LNCAP (cell line): ENCODE measurements around the gene SLX4IP.

Experiments used
- CTCF ChIP-seq: fragments of 450-650 bp; IDR thresholded peaks from 2 replicates; pipeline ENCODE4 v1.5.1; 2017; ENCODE audit warnings: mild to moderate bottlenecking

The SLX4IP gene

GRCh38 chr20:10404023-10404628, 31.0 kb upstream of the SLX4IP start:
- no peak for TF ChIP-seq CTCF

- no peak for TF ChIP-seq CTCF
Observed at GRCh38 chr20:10404959-10405530, 30.1 kb upstream of the SLX4IP start.

- TF ChIP-seq CTCF, result no peak
Observed at GRCh38 chr20:10408108-10408813, 26.8 kb upstream of the SLX4IP start.

GRCh38 chr20:10411673-10412072, 23.4 kb upstream of the SLX4IP start:
- no peak for TF ChIP-seq CTCF

- TF ChIP-seq CTCF, result peak; percentile 35; the same call in 1 of the 2 replicates
Observed at GRCh38 chr20:10412591-10413408, 22.3 kb upstream of the SLX4IP start.

GRCh38 chr20:10415013-10415650, 20.0 kb upstream of the SLX4IP start:
- TF ChIP-seq CTCF, result no peak

GRCh38 chr20:10419550-10420133, 15.5 kb upstream of the SLX4IP start:
- no peak for TF ChIP-seq CTCF
